ENCODE results near the gene CCNF.

DNA sequence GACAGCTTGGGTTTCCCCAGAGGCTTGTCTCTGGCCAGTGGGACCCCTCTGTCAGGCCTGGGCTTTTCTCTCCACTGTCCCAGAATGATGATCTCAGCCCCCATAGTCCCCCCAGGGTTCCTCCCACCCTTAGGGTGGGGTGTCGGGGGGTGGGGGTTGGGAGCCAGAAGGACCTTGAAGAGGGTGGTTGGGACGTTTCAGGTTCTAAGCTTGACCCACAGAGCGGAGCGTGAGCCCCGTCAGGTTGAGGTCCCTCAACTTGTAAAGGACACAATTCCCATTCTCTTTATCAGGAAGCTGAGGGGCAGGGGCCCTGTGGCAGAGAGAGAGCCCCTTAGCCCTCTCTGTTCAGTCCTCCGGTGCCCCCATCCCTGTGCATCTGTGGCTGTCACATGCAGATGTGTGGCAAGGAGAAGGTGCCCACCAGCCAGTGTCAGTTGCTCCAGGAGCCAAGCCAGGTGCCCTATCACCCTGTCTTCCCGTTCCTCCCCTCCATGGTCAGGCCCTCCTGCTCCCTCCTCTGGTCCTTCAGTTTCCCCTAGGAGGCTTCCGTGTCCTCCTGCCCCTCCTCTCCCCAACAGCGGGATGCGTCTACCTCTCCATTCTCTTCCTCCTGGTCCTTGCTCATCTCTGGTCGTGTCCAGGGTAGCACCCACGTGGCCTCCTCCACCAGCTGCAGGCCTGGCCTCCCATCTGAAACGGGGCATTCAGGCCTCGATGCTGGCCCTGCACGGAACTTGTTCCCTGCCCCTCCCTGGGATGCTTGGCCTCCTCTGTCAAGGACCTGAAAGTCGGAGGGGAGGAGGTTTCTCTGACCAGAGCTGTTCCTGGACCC is 40.4 kb downstream of the CCNF start:
- TF ChIP-seq, protein P1, sequence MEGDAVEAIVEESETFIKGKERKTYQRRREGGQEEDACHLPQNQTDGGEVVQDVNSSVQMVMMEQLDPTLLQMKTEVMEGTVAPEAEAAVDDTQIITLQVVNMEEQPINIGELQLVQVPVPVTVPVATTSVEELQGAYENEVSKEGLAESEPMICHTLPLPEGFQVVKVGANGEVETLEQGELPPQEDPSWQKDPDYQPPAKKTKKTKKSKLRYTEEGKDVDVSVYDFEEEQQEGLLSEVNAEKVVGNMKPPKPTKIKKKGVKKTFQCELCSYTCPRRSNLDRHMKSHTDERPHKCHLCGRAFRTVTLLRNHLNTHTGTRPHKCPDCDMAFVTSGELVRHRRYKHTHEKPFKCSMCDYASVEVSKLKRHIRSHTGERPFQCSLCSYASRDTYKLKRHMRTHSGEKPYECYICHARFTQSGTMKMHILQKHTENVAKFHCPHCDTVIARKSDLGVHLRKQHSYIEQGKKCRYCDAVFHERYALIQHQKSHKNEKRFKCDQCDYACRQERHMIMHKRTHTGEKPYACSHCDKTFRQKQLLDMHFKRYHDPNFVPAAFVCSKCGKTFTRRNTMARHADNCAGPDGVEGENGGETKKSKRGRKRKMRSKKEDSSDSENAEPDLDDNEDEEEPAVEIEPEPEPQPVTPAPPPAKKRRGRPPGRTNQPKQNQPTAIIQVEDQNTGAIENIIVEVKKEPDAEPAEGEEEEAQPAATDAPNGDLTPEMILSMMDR (IDR thresholded peaks at IDR 0.05) = no peak
- no peak for TF ChIP-seq POLR2A (IDR thresholded peaks at IDR 0.05)

Measured in heart left ventricle (tissue), 13 donors.